Endodermal cell (in vitro differentiated cells): ENCODE measurements around the gene CALML5. TPM values are rescaled to one million over a fixed set of nuclear protein-coding genes. Genes with fewer than 3 reads are reported as not detected.

Experiments used
- DNase-seq: peaks from one replicate; pipeline ENCODE4 v3.0.0-alpha.2; 2017
- H3K27ac ChIP-seq: 2 replicates; pipeline ENCODE4 v1.5.1; 2013; ENCODE audit warnings: mild to moderate bottlenecking, low read depth, low read length, moderate library complexity
- H3K27me3 ChIP-seq: 2 replicates; pipeline ENCODE4 v1.6.1; 2013; ENCODE audit warnings: mild to moderate bottlenecking, low read length, moderate library complexity; ENCODE audit not compliant: insufficient read depth, control insufficient read depth, poor library complexity, severe bottlenecking
- H3K36me3 ChIP-seq: 2 replicates; pipeline ENCODE4 v1.7.0; 2013; ENCODE audit warnings: mild to moderate bottlenecking, low read length, moderate library complexity; ENCODE audit not compliant: control insufficient read depth, insufficient read depth
- H3K4me1 ChIP-seq: one replicate; pipeline ENCODE4 v1.7.0; 2013; ENCODE audit warnings: low read length; ENCODE audit not compliant: control insufficient read depth, insufficient read depth
- H3K4me3 ChIP-seq: 2 replicates; pipeline ENCODE4 v1.5.1; 2013; ENCODE audit warnings: mild to moderate bottlenecking, low read length, moderate library complexity
- H3K9ac ChIP-seq: 2 replicates; pipeline ENCODE4 v1.6.1; 2013; ENCODE audit warnings: mild to moderate bottlenecking, low read length, moderate library complexity; ENCODE audit not compliant: poor library complexity, severe bottlenecking; ENCODE audit errors: extremely low read depth
- H3K9me3 ChIP-seq: 2 replicates; pipeline ENCODE4 v1.6.1; 2013; ENCODE audit warnings: mild to moderate bottlenecking, low read length, moderate library complexity; ENCODE audit not compliant: control insufficient read depth
- H3K27ac Mint-ChIP-seq: 2 replicates; pipeline ENCODE4 v1.8.0; 2020; ENCODE audit warnings: mixed read lengths
- H3K27me3 Mint-ChIP-seq: 2 replicates; pipeline ENCODE4 v1.8.0; 2021; ENCODE audit warnings: mild to moderate bottlenecking, mixed read lengths; ENCODE audit not compliant: insufficient read depth
- H3K36me3 Mint-ChIP-seq: 2 replicates; pipeline ENCODE4 v1.8.0; 2020; ENCODE audit warnings: low read depth, mixed read lengths
- H3K4me1 Mint-ChIP-seq: 2 replicates; pipeline ENCODE4 v1.8.0; 2020; ENCODE audit warnings: mixed read lengths
- H3K4me3 Mint-ChIP-seq: 2 replicates; pipeline ENCODE4 v1.8.0; 2020; ENCODE audit warnings: mild to moderate bottlenecking, moderate library complexity, mixed read lengths
- H3K9me3 Mint-ChIP-seq: 2 replicates; pipeline ENCODE4 v1.8.0; 2020; ENCODE audit warnings: mild to moderate bottlenecking, mixed read lengths
- WGBS, 2 experiments: methylation state at CpG; one replicate each; pipeline versions ENCODE4 v1.1.5 to v1.1.7; 2013; ENCODE audit warnings: missing lambda C conversion rate in 2 of 2, mixed read lengths in 1 of 2; ENCODE audit not compliant: insufficient coverage in 1 of 2, insufficient read length in 1 of 2; 5-methylcytosine and 5-hydroxymethylcytosine counted together
- total RNA-seq, 2 donors: library from RNA; stranded (reverse); fragmentation: NEBNext Ultra II Directional in 1 of 2; extraction: Animal tissue kit (Norgen Biotek cat#: 25700) in 1 of 2; gene quantifications; 2 replicates in 1 of 2; 3 replicates in 1 of 2; pipeline ENCODE4 v1.2.1, GENCODE V29; 2021
- TF ChIP-seq, protein P1 (sequence below): fragments of 200-600 bp; sonication (generic); conservative IDR thresholded peaks from 2 replicates; pipeline ENCODE4 v1.5.0; 2021; ENCODE audit warnings: antibody characterized with exemption, mild to moderate bottlenecking

The CALML5 gene
- total RNA-seq, 2 donors from 2014 or later = not detected

DNA sequence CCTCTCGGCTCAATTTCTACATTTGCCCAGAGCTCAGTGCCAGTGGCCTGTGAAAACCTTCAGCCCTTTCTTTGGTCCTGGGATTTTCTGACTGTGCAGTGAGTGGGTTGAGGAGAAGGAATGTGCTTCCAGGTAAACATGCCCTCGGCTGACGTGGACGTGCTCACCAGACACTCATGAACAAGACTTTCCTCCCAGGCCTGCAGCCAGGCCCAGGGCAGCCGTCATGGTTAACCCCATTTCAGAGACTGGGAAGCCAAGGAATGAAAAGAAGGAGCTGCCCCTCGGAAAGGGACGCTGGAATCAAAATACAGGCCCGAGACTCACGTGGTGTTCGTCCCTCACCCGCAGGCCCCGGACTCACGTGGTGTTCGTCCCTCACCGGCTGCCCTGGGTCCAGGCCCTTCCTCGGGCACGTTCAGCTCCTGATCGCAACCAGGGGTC, 8.8 kb upstream of the CALML5 start:
- no peaks in the 10 kb centered on the region for H3K4me1 ChIP-seq
- DNase-seq = no peak
- TF ChIP-seq, protein P1, sequence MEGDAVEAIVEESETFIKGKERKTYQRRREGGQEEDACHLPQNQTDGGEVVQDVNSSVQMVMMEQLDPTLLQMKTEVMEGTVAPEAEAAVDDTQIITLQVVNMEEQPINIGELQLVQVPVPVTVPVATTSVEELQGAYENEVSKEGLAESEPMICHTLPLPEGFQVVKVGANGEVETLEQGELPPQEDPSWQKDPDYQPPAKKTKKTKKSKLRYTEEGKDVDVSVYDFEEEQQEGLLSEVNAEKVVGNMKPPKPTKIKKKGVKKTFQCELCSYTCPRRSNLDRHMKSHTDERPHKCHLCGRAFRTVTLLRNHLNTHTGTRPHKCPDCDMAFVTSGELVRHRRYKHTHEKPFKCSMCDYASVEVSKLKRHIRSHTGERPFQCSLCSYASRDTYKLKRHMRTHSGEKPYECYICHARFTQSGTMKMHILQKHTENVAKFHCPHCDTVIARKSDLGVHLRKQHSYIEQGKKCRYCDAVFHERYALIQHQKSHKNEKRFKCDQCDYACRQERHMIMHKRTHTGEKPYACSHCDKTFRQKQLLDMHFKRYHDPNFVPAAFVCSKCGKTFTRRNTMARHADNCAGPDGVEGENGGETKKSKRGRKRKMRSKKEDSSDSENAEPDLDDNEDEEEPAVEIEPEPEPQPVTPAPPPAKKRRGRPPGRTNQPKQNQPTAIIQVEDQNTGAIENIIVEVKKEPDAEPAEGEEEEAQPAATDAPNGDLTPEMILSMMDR = no peak
- no peak overlapping the region for H3K9ac ChIP-seq
- 96 to 97% methylated on average over 13 to 18 of the region's 18 CpGs for WGBS, 2 experiments
- H3K36me3 ChIP-seq = no peaks in the 10 kb centered on the region
- Mint-ChIP-seq H3K4me3 (no peak overlapping the region), H3K27ac (no peak overlapping the region), H3K27me3 (peaks cover 10% of the 10 kb centered on the region), H3K36me3 (no peaks in the 10 kb centered on the region), H3K9me3 (no peaks in the 10 kb centered on the region), H3K4me1 (peaks cover 14% of the 10 kb centered on the region)
- H3K4me3 ChIP-seq = no peak overlapping the region
- no peaks in the 10 kb centered on the region for H3K27me3 ChIP-seq
- H3K27ac ChIP-seq = no peak overlapping the region
- no peaks in the 10 kb centered on the region for H3K9me3 ChIP-seq

DNA sequence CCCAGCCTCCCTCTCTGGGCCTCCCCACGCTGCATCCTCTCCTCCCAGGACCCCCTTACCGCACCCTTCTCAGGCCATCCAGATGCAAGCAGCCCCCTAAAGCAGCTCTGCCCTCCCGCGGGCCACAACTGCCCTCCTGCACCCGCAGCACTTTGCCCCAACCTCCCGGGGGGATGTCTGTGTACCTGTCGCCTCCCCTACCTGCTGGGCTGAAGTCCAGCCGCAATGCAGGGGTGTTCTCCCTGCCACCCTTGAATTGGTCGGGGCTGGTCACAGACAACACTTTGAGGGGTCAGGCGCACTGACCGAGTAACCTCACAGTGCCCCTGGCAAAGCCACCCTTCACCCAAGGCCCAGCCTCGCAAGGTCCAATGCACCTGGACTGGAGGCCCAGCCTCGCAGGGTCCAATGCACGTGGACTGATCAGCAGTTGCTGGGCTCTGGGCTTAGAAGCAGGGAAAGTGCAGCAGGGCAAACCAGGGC, 8.3 kb upstream of the CALML5 start:
- Histone ChIP-seq H3K4me1 (no peaks in the 10 kb centered on the region), H3K27ac (no peak overlapping the region), H3K4me3 (no peak overlapping the region), H3K9ac (no peak overlapping the region), H3K9me3 (no peaks in the 10 kb centered on the region), H3K36me3 (no peaks in the 10 kb centered on the region), H3K27me3 (no peaks in the 10 kb centered on the region)
- H3K4me1 Mint-ChIP-seq = peaks cover 12% of the 10 kb centered on the region
- H3K36me3 Mint-ChIP-seq = no peaks in the 10 kb centered on the region
- 92 to 97% methylated on average over 6 to 14 of the region's 14 CpGs for WGBS, 2 experiments
- TF ChIP-seq, protein P1 = no peak
- DNase-seq = no peak
- no peak overlapping the region for H3K27ac Mint-ChIP-seq
- no peak overlapping the region for H3K4me3 Mint-ChIP-seq
- H3K9me3 Mint-ChIP-seq = no peaks in the 10 kb centered on the region
- H3K27me3 Mint-ChIP-seq = peaks cover 10% of the 10 kb centered on the region

DNA sequence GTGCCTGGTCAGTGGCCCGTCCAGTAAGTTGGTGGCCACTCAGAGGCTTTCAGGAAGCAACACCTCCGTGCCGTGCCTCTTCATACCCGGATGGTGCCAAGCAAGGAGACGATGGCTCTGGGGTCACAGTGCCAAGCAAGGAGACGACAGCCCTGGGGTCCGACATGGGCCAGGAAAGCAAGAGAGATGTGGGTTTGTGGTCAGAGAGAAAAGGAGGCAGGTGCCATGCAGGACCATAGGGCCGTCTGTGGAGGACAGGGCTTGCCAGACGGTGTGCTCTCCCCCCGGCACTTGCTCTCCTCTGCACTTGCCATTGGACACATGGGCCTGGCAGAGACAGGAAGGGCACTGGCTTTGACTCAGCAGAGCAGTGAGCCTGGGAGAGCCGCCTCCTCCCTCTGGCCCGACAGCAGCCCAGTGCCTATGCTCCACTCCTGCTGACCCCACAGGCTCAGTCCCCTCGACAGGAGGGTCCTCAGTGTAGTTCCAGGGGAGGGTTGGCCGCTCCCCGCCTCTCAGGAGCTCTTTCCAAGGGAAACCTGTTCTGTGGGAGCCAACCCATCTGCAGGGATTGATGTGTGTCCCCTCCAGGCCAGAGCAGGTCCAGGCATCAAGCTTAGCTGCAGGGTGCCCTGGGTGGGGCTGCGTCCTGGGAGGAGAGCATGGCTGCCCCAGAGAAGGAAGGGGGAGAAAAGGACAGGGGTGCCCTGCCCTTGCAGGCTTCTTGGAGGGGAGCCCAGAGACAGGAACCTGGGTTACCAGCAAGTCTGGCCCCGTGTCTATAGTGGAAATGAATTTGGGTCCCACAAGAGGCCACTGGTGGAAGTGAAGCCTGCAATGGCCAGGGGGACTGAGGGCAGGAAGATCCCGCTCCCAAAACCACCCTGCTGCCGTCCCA, 7.6 kb upstream of the CALML5 start:
- Mint-ChIP-seq H3K4me1 (peaks cover 12% of the 10 kb centered on the region), H3K27me3 (peaks cover 5% of the 10 kb centered on the region), H3K36me3 (no peaks in the 10 kb centered on the region), H3K4me3 (no peak overlapping the region), H3K9me3 (no peaks in the 10 kb centered on the region), H3K27ac (no peak overlapping the region)
- TF ChIP-seq, protein P1 = no peak
- H3K27ac ChIP-seq = no peak overlapping the region
- WGBS, 2 experiments = 91 to 92% methylated on average over 10 to 19 of the region's 19 CpGs
- no peaks in the 10 kb centered on the region for H3K36me3 ChIP-seq
- no peaks in the 10 kb centered on the region for H3K9me3 ChIP-seq
- H3K27me3 ChIP-seq = no peaks in the 10 kb centered on the region
- no peak overlapping the region for H3K4me3 ChIP-seq
- no peak for DNase-seq
- H3K9ac ChIP-seq = no peak overlapping the region
- no peaks in the 10 kb centered on the region for H3K4me1 ChIP-seq
